Loucy (cell line): ENCODE measurements around the gene SLCO1B3.

Experiments used
- EZH2phosphoT487 ChIP-seq: fragments of 200-600 bp; IDR thresholded peaks from 2 replicates; pipeline ENCODE4 v1.6.1; 2018; ENCODE audit warnings: antibody characterized with exemption, mild to moderate bottlenecking, moderate library complexity, borderline replicate concordance
- TF ChIP-seq, protein P1 (sequence below): fragments of 200-600 bp; sonication (generic); conservative IDR thresholded peaks from 2 replicates; pipeline ENCODE4 v1.5.1; 2014; ENCODE audit warnings: mild to moderate bottlenecking, antibody characterized with exemption, low read length

DNA sequence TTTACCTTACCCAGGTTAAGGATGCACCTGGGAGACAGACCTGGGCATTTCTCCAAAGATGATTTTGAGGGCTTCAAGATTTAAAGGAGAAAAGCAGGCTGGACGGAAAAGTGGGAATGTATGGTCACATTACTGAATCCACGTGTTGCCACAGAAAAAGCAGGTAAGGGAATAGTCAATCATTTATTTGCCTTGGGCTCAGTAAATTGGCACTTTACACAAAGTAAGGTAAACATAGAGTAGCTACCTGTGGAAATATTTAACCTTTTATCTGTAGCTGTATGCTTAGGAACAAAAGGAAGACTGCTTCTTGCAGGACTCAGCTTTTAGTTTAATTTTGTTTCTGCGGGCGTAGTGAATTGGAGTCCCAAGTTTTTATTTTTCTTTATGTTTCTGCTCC is 153.3 kb downstream of the SLCO1B3 start:
- TF ChIP-seq, protein P1, sequence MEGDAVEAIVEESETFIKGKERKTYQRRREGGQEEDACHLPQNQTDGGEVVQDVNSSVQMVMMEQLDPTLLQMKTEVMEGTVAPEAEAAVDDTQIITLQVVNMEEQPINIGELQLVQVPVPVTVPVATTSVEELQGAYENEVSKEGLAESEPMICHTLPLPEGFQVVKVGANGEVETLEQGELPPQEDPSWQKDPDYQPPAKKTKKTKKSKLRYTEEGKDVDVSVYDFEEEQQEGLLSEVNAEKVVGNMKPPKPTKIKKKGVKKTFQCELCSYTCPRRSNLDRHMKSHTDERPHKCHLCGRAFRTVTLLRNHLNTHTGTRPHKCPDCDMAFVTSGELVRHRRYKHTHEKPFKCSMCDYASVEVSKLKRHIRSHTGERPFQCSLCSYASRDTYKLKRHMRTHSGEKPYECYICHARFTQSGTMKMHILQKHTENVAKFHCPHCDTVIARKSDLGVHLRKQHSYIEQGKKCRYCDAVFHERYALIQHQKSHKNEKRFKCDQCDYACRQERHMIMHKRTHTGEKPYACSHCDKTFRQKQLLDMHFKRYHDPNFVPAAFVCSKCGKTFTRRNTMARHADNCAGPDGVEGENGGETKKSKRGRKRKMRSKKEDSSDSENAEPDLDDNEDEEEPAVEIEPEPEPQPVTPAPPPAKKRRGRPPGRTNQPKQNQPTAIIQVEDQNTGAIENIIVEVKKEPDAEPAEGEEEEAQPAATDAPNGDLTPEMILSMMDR: no peak
- TF ChIP-seq EZH2phosphoT487: no peak
